Prostate gland (tissue), 2 donors: ENCODE measurements around the gene ZNF598.

Experiments used
- CTCF ChIP-seq, 4 experiments: fragments of 200-600 bp in 2 of 4; fragments of 450-650 bp in 2 of 4; sonication (generic) in 2 of 4; IDR thresholded peaks; 1 replicate in 3 of 4; 2 replicates in 1 of 4; pipeline ENCODE4 v1.5.1; 2016 to 2019; ENCODE audit warnings: antibody characterized with exemption in 4 of 4, mild to moderate bottlenecking in 2 of 4, moderate library complexity in 2 of 4
- POLR2A ChIP-seq: fragments of 450-650 bp; IDR thresholded peaks from one replicate; pipeline ENCODE4 v1.6.1; 2016; ENCODE audit warnings: antibody characterized with exemption, mild to moderate bottlenecking

GRCh38 chr16:2042986-2043666 lies 33.5 kb upstream of the ZNF598 start:
- TF ChIP-seq CTCF (IDR thresholded peaks at IDR 0.05), result no peak
- TF ChIP-seq POLR2A, result no peak
